Neuronal stem cell (in vitro differentiated cells): ENCODE data around the gene CNTNAP2.

Source experiments
- DNase-seq: peaks from one replicate; pipeline ENCODE4 v3.0.0-alpha.2; 2013; ENCODE audit warnings: low spot score
- H2AFZ ChIP-seq: one replicate; pipeline ENCODE4 v1.6.1; 2013; ENCODE audit warnings: mild to moderate bottlenecking, low read length, inconsistent platforms
- H2AK5ac ChIP-seq: 2 replicates; pipeline ENCODE4 v1.6.1; 2013; ENCODE audit warnings: low read depth, mild to moderate bottlenecking, inconsistent platforms, low read length, moderate library complexity, mixed read lengths
- H2BK120ac ChIP-seq: 2 replicates; pipeline ENCODE4 v1.6.1; 2013; ENCODE audit warnings: low read depth, mild to moderate bottlenecking, inconsistent platforms, low read length, moderate library complexity, mixed read lengths
- H2BK12ac ChIP-seq: one replicate; pipeline ENCODE4 v1.6.1; 2013; ENCODE audit warnings: low read length, inconsistent platforms
- H2BK15ac ChIP-seq: 2 replicates; pipeline ENCODE4 v1.6.1; 2013; ENCODE audit warnings: mild to moderate bottlenecking, low read length, inconsistent platforms, mixed read lengths
- H2BK5ac ChIP-seq: one replicate; pipeline ENCODE4 v1.6.1; 2013; ENCODE audit warnings: inconsistent platforms, mild to moderate bottlenecking, low read length, moderate library complexity
- H3K14ac ChIP-seq: one replicate; pipeline ENCODE4 v1.6.1; 2013; ENCODE audit warnings: low read length, inconsistent platforms
- H3K18ac ChIP-seq: 2 replicates; pipeline ENCODE4 v1.6.1; 2013; ENCODE audit warnings: low read length, inconsistent platforms
- H3K23ac ChIP-seq: 2 replicates; pipeline ENCODE4 v1.6.1; 2013; ENCODE audit warnings: low read depth, mild to moderate bottlenecking, mixed read lengths, low read length, inconsistent platforms; ENCODE audit not compliant: poor library complexity
- H3K27ac ChIP-seq: replicated peaks from 3 replicates; pipeline ENCODE4 v1.5.1; 2013; ENCODE audit warnings: low read length, inconsistent platforms
- H3K27me3 ChIP-seq, 3 experiments: 2 replicates each; pipeline ENCODE4 v1.6.1; 2013; ENCODE audit warnings: low read length in 3 of 3, mild to moderate bottlenecking in 2 of 3, inconsistent platforms in 1 of 3, low read depth in 1 of 3, mixed read lengths in 1 of 3, moderate library complexity in 1 of 3; ENCODE audit not compliant: control insufficient read depth in 3 of 3, insufficient read depth in 3 of 3
- H3K36me3 ChIP-seq, 2 donors: replicated peaks in 1 of 2; 2 replicates each; pipeline ENCODE4 v1.6.1; 2013; ENCODE audit warnings: low read length in 2 of 2; ENCODE audit not compliant: control insufficient read depth in 2 of 2, insufficient read depth in 2 of 2
- H3K4ac ChIP-seq: 2 replicates; pipeline ENCODE4 v1.6.1; 2013; ENCODE audit warnings: inconsistent platforms, mild to moderate bottlenecking, low read length, moderate library complexity
- H3K4me1 ChIP-seq, 2 donors: 1 replicate in 1 of 2; 2 replicates in 1 of 2; pipeline ENCODE4 v1.6.1; 2013; ENCODE audit warnings: low read length in 2 of 2, low read depth in 1 of 2; ENCODE audit not compliant: control insufficient read depth in 2 of 2, insufficient read depth in 1 of 2
- H3K4me2 ChIP-seq: one replicate; pipeline ENCODE4 v1.6.1; 2013; ENCODE audit warnings: mild to moderate bottlenecking, low read length, inconsistent platforms; ENCODE audit not compliant: insufficient read depth, poor library complexity, severe bottlenecking
- H3K4me3 ChIP-seq, 2 donors: 2 replicates each; pipeline ENCODE4 v1.5.1; 2013; ENCODE audit warnings: low read length in 2 of 2, mild to moderate bottlenecking in 2 of 2, inconsistent platforms in 1 of 2, moderate library complexity in 1 of 2
- H3K79me1 ChIP-seq: one replicate; pipeline ENCODE4 v1.6.1; 2013; ENCODE audit warnings: low read depth, mild to moderate bottlenecking, inconsistent platforms, low read length, moderate library complexity
- H3K9ac ChIP-seq: one replicate; pipeline ENCODE4 v1.6.1; 2013; ENCODE audit warnings: mild to moderate bottlenecking, low read depth, low read length, inconsistent platforms; ENCODE audit not compliant: poor library complexity
- H3K9me3 ChIP-seq, 2 donors: replicated peaks in 1 of 2; 2 replicates each; pipeline versions ENCODE3 to v1.6.1; 2013; ENCODE audit warnings: low read length in 2 of 2, mild to moderate bottlenecking in 2 of 2, inconsistent platforms in 1 of 2, low read depth in 1 of 2, mixed read lengths in 1 of 2, moderate library complexity in 1 of 2; ENCODE audit not compliant: control insufficient read depth in 2 of 2, insufficient read depth in 1 of 2
- H4K8ac ChIP-seq: one replicate; pipeline ENCODE4 v1.6.1; 2013; ENCODE audit warnings: low read depth, mild to moderate bottlenecking, inconsistent platforms, low read length, moderate library complexity
- H4K91ac ChIP-seq: one replicate; pipeline ENCODE4 v1.6.1; 2013; ENCODE audit warnings: low read length, low read depth, mild to moderate bottlenecking, inconsistent platforms; ENCODE audit not compliant: poor library complexity
- WGBS, 2 donors: extraction: QIAGEN DNeasy Blood & Tissue Kit; methylation state at CpG; one replicate each; pipeline ENCODE4 v1.1.7; 2013; ENCODE audit warnings: missing lambda C conversion rate in 2 of 2, mixed read lengths in 1 of 2; ENCODE audit not compliant: insufficient read length in 2 of 2, insufficient replicate concordance in 1 of 2; ENCODE audit errors: extremely low coverage in 2 of 2; 5-methylcytosine and 5-hydroxymethylcytosine counted together

CNTNAP2 gene

DNA sequence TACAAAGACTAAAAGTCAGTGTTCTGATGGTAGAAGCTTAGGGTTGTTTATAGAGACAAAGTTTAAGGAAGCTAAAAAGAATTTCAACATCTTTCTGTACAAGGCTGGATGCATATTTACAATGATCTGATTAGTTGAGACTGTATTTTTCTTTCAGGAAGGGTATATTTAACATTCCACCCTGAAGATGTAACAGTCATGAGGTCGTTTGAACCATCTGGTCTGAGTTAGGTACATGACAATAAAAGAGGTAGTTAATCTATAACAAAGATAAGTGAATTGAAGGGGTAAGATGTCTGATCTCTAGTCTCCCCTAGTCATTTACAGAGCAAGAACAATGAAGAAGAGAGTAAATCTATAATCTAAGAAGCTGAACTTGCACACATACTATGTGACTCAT lies 821.2 kb downstream of the CNTNAP2 start:
- no peak overlapping the region for H2AFZ ChIP-seq
- H3K4me1 ChIP-seq: no peaks in the 10 kb centered on the region
- no peak overlapping the region for H3K4me3 ChIP-seq
- H2BK5ac ChIP-seq: no peak overlapping the region
- no CpG with 5 or more reads among the region's 1 CpG for WGBS, 2 donors
- no peaks in the 10 kb centered on the region for H3K36me3 ChIP-seq
- no peaks in the 10 kb centered on the region for H3K79me1 ChIP-seq
- H3K27me3 ChIP-seq: no peaks in the 10 kb centered on the region
- H3K27ac ChIP-seq: no peak overlapping the region
- H4K8ac ChIP-seq: no peak overlapping the region
- no peak overlapping the region for H2BK120ac ChIP-seq
- no peak overlapping the region for H3K4ac ChIP-seq
- H4K91ac ChIP-seq: no peak overlapping the region
- H3K9me3 ChIP-seq: no peaks in the 10 kb centered on the region
- no peak overlapping the region for H2AK5ac ChIP-seq
- no peak overlapping the region for H3K14ac ChIP-seq
- no peak overlapping the region for H3K9ac ChIP-seq
- no peak overlapping the region for H3K18ac ChIP-seq
- H2BK12ac ChIP-seq: no peak overlapping the region
- no peak for DNase-seq
- H3K4me2 ChIP-seq: no peak overlapping the region
- H2BK15ac ChIP-seq: no peak overlapping the region
- H3K23ac ChIP-seq: no peak overlapping the region

DNA sequence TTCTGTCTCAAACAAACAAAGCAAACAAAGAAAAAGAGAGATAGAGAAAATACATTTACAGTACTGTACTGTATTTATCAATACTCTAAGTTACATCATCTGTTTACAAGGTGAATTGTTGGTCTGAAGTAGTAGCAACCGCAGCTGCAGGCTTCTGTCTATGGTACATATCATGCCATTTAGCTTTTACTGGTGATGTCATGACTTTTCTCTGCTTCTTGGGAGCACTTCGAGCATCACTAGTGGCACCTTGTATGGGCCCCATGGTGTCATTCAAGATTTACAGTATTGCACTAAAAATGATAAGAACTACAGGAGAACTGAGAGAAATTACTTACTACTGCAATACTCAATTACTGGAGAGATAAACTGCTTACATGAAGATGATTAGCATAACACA lies 826.9 kb downstream of the CNTNAP2 start:
- H3K9me3 ChIP-seq: no peaks in the 10 kb centered on the region
- H2BK12ac ChIP-seq: no peak overlapping the region
- no peak overlapping the region for H2BK120ac ChIP-seq
- no peaks in the 10 kb centered on the region for H3K27me3 ChIP-seq
- no peak overlapping the region for H3K23ac ChIP-seq
- H3K79me1 ChIP-seq: no peaks in the 10 kb centered on the region
- no peaks in the 10 kb centered on the region for H3K4me1 ChIP-seq
- no peak for DNase-seq
- H3K27ac ChIP-seq: no peak overlapping the region
- no peak overlapping the region for H2AK5ac ChIP-seq
- H2BK15ac ChIP-seq: no peak overlapping the region
- no peak overlapping the region for H2AFZ ChIP-seq
- no peak overlapping the region for H3K4ac ChIP-seq
- no peak overlapping the region for H3K14ac ChIP-seq
- no peak overlapping the region for H4K91ac ChIP-seq
- H4K8ac ChIP-seq: no peak overlapping the region
- H3K36me3 ChIP-seq: no peaks in the 10 kb centered on the region
- H3K18ac ChIP-seq: no peak overlapping the region
- no peak overlapping the region for H3K4me3 ChIP-seq
- WGBS, 2 donors: no CpG with 5 or more reads among the region's 2 CpGs
- H2BK5ac ChIP-seq: no peak overlapping the region
- no peak overlapping the region for H3K4me2 ChIP-seq
- no peak overlapping the region for H3K9ac ChIP-seq

DNA sequence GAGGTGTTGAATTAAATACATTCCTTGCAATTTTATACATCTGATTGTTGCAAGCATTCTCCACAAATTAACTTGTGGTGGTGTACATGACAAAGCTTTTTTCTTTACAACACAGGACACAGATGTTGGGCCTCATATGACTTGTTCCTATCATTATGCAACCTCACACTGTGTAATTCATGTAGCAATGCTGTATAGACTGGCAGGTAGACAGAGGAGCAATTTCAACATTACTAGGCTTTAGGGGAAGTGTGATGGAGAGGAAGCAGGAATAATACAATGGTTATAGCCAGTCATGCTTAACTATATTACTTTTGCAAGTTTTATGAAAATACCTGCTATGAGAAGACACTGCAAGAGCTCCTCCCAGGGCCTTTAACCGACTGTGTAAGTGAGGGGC lies 832.1 kb downstream of the CNTNAP2 start:
- no peak overlapping the region for H4K91ac ChIP-seq
- no peak overlapping the region for H3K4ac ChIP-seq
- H3K4me3 ChIP-seq: no peak overlapping the region
- H3K4me1 ChIP-seq: no peaks in the 10 kb centered on the region
- H4K8ac ChIP-seq: no peak overlapping the region
- no peak overlapping the region for H3K14ac ChIP-seq
- no peak overlapping the region for H3K27ac ChIP-seq
- no peak overlapping the region for H3K4me2 ChIP-seq
- H2BK15ac ChIP-seq: no peak overlapping the region
- H2BK12ac ChIP-seq: no peak overlapping the region
- WGBS, 2 donors: no CpG with 5 or more reads among the region's 1 CpG
- H3K9ac ChIP-seq: no peak overlapping the region
- H3K27me3 ChIP-seq: no peaks in the 10 kb centered on the region
- H2BK120ac ChIP-seq: no peak overlapping the region
- no peaks in the 10 kb centered on the region for H3K9me3 ChIP-seq
- DNase-seq: no peak
- no peaks in the 10 kb centered on the region for H3K79me1 ChIP-seq
- H2AFZ ChIP-seq: no peak overlapping the region
- no peak overlapping the region for H2AK5ac ChIP-seq
- H3K23ac ChIP-seq: no peak overlapping the region
- no peaks in the 10 kb centered on the region for H3K36me3 ChIP-seq
- H3K18ac ChIP-seq: no peak overlapping the region
- H2BK5ac ChIP-seq: no peak overlapping the region

DNA sequence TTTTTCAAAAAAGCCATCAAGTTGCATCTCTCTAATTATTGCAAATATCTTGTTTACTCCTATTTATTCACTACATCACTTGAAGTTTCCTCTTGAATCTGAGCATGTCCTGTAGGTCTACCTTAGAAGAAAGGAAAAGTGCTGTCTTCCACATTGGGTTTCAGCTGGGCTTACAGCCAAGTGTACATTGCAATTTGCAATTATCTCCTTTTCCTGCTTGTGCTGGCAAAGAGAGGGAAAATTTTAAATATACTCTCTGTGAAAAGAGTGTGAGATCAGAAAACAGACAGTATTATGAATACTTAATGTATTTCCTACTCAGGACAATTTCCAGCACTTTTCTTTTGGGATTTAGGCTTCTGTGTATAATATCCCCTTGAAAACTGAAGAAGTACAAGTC lies 839.7 kb downstream of the CNTNAP2 start:
- no peak overlapping the region for H3K4me2 ChIP-seq
- no peaks in the 10 kb centered on the region for H3K36me3 ChIP-seq
- no peak for DNase-seq
- no peak overlapping the region for H3K4me3 ChIP-seq
- no peak overlapping the region for H4K91ac ChIP-seq
- H3K27ac ChIP-seq: no peak overlapping the region
- no peaks in the 10 kb centered on the region for H3K27me3 ChIP-seq
- H4K8ac ChIP-seq: no peak overlapping the region
- H2BK12ac ChIP-seq: no peak overlapping the region
- H3K79me1 ChIP-seq: no peaks in the 10 kb centered on the region
- H2BK15ac ChIP-seq: no peak overlapping the region
- H3K9me3 ChIP-seq: no peaks in the 10 kb centered on the region
- no peak overlapping the region for H2BK5ac ChIP-seq
- H2AFZ ChIP-seq: no peak overlapping the region
- no peak overlapping the region for H3K4ac ChIP-seq
- H3K18ac ChIP-seq: no peak overlapping the region
- H3K14ac ChIP-seq: no peak overlapping the region
- H3K23ac ChIP-seq: no peak overlapping the region
- no peak overlapping the region for H2BK120ac ChIP-seq
- no peaks in the 10 kb centered on the region for H3K4me1 ChIP-seq
- H3K9ac ChIP-seq: no peak overlapping the region
- no peak overlapping the region for H2AK5ac ChIP-seq
